Stimulated activated CD4-positive, alpha-beta T cell treated with anti-CD3 and anti-CD28 coated beads, TNF-alpha, amount 100 ng/mL, for 4 hours (primary cell): ENCODE data around the gene UMODL1.
"Not testable (repeated sequence)": the region's sequence is repeated elsewhere in the genome, so short reads cannot be mapped to it uniquely, and the experiment has no call there.

Experiments
- DNase-seq, 3 experiments: peaks; one replicate each; pipeline ENCODE4 v3.0.0-alpha.2; 2020; ENCODE audit warnings: low read depth in 3 of 3

The UMODL1 gene

DNA sequence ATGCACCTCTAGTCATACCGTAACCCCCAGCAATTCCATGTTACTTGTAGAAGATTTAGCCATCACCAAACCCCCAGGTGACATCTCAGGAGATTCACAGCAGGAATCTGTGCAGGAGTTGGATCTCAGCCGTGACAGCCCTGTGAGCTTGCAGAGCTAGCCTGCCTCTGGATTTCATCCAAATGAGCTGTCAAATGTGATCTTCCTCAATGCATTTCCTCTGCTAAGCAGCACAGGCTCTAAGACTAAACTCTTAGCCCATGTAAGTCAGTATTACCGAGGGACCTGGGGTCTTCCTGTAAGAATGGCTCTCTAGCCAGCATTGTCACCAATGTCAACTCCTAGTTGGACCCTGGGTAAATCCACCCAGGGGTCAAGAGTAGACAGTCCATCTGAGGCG is 41.7 kb downstream of the UMODL1 start:
- no peak for DNase-seq

DNA sequence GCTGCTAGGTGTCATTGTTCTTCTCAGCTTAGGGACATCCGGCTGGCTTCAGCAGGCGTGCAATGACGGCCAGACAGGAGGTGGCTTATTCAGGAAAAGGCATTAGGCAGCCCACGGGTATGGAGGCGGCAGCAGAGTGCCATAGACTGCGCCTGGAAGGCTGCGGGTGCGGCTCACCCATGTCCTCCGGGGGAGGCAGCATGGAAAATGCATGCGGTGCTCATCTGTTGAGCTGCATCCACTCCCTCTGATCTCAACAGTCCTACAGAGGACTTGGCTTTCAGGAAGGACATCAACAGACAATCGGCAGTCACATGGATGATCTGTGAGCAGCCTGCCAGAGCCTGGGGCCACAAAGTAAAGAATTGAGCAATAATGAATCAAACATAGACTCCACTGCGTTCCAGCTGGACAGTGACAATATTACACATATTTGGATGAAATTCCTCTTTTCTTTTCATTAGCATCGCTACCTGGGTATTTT is 42.9 kb downstream of the UMODL1 start:
- no peak for DNase-seq

DNA sequence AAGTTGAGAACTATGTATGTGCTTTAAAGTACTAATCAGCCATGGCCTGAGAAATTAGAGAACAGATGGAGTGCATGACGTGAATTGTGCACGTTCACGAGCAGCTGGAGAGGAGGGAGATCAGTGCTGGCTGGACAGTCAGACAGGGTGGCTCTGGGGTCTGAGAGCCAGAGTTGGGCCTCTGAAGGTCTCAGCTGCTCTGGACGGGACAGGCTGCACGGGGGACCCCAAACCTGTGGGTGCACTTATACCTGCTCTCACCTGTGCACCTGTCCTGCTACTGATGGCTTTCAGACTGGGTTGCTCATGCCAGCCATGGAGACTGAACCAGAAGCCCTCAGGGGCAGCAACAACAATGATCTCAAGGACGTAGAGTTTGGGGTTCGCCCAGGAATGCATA is 43.5 kb downstream of the UMODL1 start:
- no peak for DNase-seq

- no peak for DNase-seq
Measured at GRCh38 chr21:42115136-42115683, 44.1 kb downstream of the UMODL1 start.

DNA sequence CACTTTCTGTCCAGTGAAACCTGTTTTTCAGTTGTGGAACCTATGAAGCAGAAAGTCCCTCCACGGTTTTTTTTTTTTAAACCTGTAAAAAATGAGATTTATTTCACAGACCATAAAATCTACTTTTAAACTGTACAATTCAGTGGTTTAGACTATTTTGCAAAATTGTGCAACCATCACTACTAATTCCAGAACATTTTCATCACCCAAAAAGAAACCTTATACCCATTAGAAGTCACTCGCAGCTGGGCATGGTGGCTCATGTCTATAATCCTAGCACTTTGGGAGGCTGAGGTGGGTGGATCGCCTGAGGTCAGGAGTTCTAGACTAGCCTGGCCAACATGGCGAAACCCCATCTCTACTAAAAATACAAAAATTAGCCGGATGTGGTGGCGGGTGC is 45.4 kb downstream of the UMODL1 start:
- DNase-seq = not testable (repeated sequence)

- peak; percentile 53 to 58 (median 57) for DNase-seq
Measured at GRCh38 chr21:42117229-42117966, 46.3 kb downstream of the UMODL1 start.

DNA sequence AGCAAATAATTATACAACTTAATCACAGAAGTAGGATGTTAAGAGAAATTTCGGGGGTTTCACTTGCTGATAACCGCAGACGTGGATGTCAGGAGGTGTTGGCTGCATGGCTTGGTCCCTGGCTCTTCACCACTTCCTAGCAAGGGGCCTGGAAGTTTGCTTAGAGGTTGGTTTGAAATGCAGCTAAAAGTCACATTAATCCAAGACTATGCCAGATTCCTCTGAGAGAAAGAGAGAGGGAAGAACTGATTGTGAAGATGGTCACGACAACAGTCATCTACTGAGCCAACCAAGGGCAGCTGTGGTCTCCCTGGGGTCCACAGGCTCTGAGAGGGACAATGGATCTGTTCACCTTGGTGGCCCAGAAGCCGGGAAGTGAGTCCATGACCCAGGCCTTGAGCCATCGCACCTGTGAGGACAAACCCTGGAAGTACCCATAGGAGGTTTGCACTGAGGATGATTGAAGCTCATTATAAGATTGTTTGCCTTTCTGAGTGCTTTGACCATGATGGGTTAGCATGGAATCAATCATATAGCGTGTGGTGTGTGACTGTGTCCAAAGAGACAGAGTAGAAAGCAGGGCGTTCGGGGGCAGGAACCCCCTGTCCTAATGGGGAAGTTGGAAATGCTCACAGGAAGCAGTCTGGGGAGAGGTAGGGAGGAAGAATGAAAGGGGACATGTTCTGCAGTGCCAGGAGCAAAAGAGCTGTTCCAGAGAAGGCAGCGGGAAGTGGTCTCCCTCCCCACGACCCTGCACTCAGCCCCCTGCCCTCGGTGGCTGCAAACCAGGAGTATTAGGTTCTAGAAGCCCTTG is 47.1 kb downstream of the UMODL1 start:
- no peak for DNase-seq

DNA sequence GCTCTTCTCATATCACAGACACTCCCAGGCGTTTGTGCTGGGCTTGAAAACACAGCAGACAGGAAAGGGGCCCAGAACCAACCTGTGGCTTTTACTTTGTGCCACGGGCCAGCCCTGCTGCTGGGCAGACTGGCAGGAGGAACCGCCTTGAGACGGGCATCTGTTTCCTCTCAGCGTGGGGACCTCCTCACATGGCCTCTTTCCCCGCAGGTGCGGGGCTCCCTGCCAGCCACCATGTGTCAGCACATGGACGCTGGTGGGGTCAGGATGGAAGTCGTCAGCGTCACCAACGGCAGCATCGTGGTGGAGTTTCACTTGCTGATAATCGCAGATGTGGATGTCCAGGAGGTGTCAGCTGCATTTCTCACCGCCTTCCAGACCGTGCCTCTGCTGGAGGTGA is 47.8 kb downstream of the UMODL1 start:
- DNase-seq = no peak

- no peak for DNase-seq
Measured at GRCh38 chr21:42120101-42120902, 49.2 kb downstream of the UMODL1 start.

DNA sequence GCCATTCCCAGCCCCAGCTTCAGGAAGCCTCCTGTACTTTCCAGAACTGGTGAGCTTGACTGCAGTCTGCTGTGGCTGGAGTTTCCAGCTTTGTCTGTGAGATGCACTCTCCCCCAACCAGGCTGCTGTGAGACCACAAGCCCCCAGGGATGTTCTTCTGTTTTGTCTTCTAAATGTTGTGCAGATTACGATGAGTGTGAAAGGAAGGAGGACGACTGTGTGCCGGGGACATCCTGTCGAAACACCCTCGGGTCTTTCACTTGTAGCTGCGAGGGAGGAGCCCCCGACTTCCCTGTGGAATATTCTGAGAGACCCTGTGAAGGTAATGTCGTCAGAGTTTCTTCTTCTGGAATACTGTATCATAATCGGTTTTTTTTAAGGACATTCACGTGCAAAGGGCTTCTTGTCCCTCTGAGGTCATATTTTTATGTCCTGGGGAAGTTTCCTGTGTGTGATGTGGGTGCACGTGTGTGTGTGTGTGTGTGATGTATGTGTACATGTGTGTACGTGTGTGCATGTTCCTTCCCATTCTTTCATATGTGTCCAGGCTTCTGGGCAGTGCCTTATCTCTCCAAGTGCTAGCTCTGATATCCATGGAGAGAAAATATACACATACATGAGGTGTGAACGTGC is 49.9 kb downstream of the UMODL1 start:
- DNase-seq = no peak

- no peak for DNase-seq
Measured at GRCh38 chr21:42121794-42122193, 50.7 kb downstream of the UMODL1 start.

GRCh38 chr21:42122398-42122797 is 51.3 kb downstream of the UMODL1 start:
- no peak for DNase-seq

- no peak for DNase-seq
Measured at GRCh38 chr21:42122808-42123207, 51.7 kb downstream of the UMODL1 start.

GRCh38 chr21:42123219-42123908 is 52.2 kb downstream of the UMODL1 start:
- no peak for DNase-seq

DNA sequence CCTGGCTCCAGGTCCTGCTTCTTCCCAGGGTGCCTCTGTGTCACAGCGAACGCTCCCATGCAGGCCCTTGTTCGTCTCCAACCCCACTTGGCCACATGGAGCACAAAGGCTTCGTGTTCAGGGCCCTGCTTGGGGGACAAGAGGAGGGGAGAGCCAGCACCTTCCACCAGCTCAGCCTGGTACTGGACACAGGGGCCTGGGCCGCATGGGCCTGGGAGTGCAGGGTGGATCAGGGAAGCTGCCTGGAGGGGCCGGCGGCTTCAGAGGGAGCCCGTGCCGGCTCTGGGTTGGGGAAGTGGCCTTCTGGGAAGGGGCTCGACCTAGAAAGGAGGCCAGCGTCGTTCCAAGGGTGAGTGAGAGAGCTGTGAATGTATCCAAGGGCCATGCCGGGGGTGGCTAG is 53.0 kb downstream of the UMODL1 start:
- no peak for DNase-seq

DNA sequence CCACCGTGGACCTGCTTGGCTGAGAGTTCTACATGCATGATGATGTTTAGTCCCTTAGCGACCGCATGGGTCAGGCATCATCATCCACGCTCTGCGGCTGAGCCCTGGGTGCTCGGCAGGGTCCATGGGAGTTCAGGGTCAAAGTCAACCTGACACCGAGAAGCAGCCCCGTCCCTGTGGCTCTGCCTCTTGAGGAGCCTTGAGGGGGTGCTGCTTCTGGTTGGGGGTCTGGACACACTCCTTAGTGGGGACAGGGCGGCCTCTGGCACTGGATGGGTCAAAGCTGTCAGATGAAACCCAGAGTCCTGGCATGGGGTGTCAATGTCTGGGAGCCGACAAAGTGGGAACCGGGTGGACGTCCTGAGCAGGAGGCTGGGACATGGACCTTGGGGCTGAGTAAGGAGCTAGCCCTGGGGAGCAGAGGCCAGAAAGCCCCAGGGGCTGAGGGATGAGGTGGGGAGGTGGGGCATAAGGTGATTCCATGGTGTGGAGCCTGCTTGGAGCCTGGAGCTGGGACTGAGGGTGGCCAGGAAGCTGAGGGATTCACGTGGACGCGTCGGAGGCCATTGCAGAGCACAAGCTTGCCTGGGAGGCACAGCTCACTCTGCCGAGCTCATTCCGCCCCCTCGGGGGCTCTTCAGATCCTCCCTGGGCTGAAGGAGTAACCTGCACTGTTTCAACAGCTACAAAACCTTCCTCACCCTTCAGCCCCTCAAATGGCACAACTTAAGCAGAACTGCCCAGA is 53.9 kb downstream of the UMODL1 start:
- no peak for DNase-seq

GRCh38 chr21:42125571-42126544 is 54.7 kb downstream of the UMODL1 start:
- no peak for DNase-seq

DNA sequence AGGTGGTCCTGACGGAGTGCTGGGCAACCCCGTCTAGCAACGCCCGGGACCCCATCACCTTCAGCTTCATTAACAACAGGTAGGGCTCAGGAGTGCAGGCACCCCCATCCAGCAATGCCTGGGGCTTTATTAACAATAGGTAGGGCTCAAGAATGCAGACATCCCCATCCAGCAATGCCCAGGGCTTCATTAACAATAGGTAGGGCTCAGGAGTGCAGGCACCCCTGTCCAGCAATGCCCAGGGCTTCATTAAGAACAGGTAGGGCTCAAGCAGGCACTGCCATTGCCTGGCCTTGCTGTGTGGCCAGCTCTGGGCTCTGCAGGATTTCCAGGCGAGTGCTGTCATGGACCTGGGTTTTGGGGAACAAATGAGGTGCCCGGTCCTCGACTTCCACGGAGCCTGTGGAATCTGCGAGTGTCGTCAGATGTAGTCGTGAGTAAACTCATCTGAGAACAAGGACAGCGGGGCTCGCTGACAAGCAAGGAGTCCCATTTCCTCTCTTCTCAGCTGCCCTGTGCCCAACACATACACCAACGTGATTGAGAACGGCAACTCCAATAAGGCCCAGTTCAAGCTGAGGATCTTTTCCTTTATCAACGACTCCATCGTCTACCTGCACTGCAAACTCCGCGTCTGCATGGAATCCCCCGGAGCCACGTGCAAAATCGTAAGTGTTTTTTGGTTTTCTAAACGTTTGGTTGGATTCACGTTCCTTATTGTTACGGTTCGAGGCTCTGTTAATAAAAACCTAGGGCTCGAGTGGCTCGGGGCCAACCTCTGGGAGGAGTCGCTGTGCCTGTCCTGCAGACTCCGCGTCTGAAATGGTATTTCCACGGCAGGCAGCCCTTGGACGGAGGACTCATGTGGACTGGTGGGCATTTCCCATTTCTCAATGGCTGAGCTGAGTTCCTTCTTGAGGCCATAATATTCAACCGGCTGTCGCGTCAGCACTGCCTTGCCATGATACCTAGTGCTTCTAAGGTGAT is 56.3 kb downstream of the UMODL1 start:
- DNase-seq = no peak
